Dedifferentiated amniotic fluid mesenchymal stem cell (primary cell): ENCODE measurements around the gene DNAJC16.
A peak's percentile ranks its signal among the peaks of the same experiment; 100 is the strongest.
"Not testable (repeated sequence)": the region's sequence is repeated elsewhere in the genome, so short reads cannot be mapped to it uniquely, and the experiment has no call there.

Experiments used
- DNase-seq: peaks from one replicate; pipeline ENCODE4 v3.0.0-alpha.2; 2016; ENCODE audit errors: extremely low spot score

Gene DNAJC16

GRCh38 chr1:15583016-15583706 is 56.5 kb downstream of the DNAJC16 start:
- DNase-seq = no peak

DNA sequence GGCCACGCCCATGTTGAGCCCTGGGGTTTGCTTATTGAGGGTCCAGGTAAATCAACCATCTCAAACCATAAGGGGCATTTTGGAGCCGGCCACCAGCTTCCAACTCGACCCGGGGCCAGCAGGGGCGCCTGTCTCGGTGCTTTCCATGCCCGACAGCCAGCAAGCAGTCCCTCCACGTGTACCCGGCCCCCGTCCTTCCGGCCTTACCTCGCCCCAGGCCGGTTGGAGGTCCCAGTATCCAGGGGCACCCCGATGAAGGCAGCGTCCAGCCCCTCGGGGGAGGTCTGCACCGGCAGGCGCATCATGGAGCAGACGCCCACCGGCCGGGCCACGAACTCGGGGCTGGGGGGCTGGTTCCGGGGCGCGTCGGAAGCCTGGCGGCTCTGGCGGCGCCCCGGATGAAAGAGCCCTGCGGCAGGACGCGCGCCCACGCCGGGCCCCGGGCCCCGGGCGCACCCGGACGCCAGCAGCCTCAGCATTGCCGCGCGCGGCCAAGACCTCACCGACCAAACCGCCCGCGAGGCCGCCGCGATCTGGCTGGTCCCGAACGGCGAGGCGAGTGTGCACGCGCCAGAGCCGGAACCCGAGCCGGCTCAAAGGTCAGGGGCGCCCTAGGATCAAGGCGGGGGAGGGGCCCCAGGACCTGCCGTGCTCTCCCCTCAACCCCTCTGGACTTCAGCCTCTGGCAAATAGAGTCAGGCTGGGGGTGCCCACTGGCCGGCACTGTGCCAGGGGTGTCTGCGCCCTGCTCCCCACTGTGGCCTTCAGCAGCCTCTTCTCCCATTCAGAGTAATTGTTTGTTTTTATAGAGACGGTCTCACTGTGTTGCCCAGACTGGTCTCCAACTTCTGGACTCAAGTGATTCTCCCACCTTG is 58.1 kb downstream of the DNAJC16 start, which contains the start of gene AGMAT:
Gene AGMAT, minus strand, starts transcription at position 563 of the 875 bp plus-strand sequence. Its CDS starts 84 bp downstream, at position 479.
- no peak for DNase-seq

- DNase-seq = no peak
These were observed 65.6 kb downstream of the DNAJC16 start for GRCh38 chr1:15592285-15592684.

DNA sequence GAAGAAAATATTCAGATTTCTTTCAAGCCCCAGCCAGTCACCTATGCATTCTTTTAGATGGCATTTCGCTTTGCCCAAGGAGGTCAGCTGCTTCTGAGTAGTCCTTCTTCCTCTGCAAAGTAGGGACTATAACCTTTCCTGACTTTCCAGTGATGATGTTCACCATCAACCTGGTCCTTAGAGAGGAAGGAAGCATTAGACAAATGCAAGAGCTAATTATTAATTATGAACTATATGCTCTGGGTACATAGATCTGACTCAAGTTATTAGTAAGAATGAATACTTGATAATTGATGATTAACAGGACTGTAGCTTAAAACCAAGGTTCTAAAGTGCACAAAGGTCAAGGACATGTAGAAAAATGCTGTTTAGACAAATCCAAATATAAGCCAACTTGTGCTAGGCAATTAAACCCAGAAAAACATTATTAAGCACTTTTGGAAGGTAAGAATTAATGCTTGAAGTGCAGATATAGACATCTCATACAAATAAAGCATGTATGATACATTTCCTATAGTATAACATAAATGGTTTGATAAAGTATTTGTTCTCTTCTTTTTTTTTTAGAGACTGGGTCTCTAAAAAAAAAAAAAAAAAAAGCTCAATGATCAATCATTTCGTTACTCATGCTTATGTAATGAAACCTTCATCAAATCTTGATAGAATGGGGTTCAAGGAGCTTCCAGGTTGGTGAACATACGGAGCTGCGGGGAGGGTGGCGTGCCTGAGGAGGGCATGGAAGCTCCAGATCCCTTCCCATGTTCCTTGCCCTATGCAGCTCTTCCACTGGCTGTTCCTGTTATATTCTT is 69.4 kb downstream of the DNAJC16 start:
- no peak for DNase-seq

GRCh38 chr1:15598436-15598835 is 71.8 kb downstream of the DNAJC16 start:
- DNase-seq = no peak

GRCh38 chr1:15603050-15603965 is 76.7 kb downstream of the DNAJC16 start:
- DNase-seq = peak; percentile 80

DNA sequence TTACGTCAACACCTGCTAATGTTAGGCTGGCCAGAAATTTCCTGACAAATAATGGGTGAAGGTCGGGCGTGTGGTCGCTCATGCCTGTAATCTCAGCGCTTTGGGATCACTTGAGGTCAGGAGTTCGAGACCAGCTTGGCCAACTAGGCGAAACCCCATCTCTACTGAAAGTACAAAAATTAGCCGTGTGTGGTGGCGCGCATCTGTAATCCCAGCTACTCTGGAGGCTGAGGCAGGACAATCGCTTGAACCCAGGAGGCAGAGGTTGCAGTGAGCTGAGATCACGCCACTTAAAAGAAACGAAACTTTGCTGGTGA is 77.3 kb downstream of the DNAJC16 start:
- DNase-seq = not testable (repeated sequence)

GRCh38 chr1:15604400-15604799 is 77.8 kb downstream of the DNAJC16 start:
- DNase-seq = not testable (repeated sequence)

DNA sequence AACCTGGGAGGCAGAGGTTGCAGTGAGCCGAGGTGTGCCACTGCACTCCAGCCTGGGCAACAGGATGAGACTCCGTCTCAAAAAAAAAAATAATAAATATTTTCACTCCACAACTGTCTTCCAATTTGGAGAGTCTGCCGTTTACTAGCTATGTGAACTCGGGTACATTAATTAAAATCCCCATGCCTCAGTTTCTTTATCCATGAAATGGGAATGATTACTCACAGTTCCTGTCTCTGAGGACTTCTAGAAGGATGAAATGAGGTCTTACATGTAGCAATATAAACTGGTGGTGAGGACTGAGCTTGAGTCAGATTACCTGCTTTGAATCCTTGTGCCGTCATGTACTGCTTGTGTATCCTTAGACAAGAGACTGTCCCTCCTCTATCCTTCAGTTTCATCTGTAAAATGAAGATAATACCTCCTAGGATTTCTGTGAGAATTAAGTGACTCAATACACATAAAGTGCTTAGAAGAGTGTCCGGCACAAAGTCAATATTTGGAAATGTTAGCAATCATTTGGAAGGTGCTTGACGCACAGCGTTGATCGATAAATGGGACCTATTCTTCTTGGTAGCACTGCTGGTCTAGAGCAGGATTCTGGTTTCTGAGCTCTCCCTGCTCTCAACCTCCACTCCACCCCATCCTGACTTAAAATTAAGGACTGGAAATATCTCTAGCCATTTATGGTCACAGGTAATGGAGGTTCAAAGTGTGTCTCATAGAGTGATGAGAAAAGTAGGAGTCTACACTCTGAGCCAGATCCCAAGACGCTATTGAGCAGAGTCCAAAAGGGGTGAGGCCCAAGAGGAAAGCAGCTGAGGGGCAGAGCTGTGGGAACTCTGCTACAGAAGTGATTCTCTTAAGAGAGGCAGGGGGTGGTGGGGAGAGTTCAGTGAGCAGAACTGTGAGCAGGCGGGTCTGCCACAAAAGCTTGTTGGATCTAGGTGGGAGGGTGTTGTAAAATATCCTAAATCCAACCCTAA is 79.0 kb downstream of the DNAJC16 start:
- no peak for DNase-seq

DNA sequence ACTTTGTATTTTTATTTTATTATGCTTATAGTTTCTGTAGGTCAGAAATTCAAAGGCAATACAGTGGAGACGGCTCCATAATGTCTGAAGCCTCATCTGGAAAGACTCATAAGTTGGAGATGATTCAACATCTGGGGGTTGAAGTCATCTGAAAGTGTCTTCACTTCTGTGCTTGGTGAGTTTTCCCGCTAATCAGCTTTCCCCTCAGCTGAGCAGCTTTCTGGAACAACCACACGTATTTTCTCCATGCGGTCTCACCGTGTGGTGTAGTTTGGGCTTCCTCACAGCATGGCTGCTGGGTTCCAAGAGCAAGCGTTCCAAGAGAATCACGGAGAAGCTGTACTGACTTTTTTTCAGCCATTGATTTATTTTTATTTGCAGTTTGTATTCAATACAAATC is 83.0 kb downstream of the DNAJC16 start:
- no peak for DNase-seq

DNA sequence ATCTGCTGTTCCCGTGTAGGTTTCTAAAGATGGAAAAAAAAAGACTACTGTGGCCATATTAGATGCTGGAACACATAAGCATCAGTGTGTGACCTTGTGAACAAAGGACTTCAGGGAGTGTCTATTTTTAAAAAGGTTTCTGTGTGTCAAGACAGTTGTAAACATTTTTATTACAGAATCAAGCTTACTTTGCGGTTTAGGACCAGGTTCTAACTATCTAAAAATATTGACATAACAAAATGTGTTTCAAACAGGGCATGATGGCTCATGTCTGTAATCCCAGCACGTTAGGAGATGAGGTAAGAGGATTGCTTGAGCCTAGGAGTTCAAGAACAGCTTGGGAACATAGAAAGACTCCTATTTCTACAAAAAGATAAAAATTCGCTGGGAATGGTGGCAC is 83.5 kb downstream of the DNAJC16 start:
- no peak for DNase-seq

GRCh38 chr1:15616373-15617172 is 89.9 kb downstream of the DNAJC16 start:
- DNase-seq = no peak

- DNase-seq = peak; percentile 98
These were observed 90.8 kb downstream of the DNAJC16 start, which contains the start of gene DDI2 for GRCh38 chr1:15617173-15618076. Gene DDI2 (plus strand): TSS chr1:15617458. CDS start chr1:15617671, 213 bp downstream.

DNA sequence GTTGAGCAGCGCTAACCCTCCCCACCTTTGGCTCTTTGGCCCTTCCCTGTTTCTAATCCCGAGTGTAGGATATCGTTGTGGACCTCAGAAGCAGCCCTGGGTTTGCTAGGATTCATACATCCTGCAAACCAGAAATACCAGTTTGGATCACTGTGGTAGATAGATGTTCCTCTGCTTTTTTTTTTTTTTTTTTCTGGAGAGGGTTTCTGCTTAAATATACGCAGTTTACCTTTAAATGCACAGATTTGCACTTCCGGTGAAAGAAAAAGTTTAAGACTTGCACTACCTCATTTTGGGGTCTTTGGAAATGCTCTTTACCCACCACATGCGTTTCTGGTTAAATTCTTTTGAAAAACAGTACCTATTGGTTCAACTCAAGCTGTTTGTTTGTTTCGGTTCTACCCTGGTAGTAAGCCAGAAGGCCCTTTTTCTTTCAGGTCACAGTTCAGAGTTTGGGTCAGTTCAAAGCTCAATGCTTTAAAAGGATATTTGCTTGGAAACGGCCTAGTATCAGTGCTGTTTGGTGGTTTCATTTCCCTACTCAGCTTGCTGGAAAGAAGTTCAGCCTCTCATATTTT is 91.5 kb downstream of the DNAJC16 start:
- DNase-seq = no peak

DNA sequence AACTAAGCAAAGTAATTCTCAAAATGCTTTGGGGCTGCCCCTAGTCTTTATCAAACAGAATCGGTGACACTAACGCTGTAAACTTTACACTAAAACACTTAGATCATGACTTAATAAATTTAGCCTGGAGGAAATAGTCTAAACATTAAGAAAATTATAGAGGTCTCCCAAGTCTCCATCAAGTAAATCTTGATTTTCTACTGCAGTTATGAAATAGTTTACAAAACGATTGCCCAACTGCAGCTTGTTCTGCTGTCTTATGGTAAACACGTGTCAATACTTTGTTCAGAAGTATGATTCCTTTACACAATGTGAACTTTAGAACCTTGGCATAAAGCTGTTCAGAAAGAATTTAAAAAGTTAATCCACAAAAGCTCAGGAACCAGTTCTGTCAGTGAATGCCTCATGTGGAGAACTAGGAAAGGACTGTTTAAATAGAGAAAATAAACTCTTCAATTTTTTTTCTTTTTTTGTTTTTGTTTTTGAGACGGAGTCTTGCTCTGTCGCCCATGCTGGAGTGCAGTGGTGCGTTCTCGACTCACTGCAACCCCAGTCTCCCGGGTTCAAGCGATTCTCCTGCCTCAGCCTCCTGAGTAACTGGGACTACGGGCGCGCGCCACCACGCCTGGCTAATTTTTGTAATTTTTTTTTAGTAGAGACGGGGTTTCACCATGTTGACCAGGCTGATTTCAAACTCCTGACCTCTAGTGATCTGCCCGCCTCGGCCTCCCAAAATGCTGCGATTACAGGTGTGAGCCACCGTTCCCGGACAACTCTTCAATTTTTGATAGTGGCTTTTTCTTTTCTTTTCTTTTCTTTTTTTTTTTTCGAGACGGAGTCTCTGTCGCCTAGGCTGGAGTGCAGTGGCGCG is 92.2 kb downstream of the DNAJC16 start:
- DNase-seq = peak; percentile 82

GRCh38 chr1:15620155-15620545 is 93.5 kb downstream of the DNAJC16 start:
- no peak for DNase-seq
